OCI-M2 (cell line): ENCODE results near the gene CCDC40.
"Not testable (repeated sequence)": the region's sequence is repeated elsewhere in the genome, so short reads cannot be mapped to it uniquely, and the experiment has no call there.

Experiments used
- DNase-seq: peaks from one replicate; lab custom pipeline; 2025; ENCODE audit not compliant: unreplicated experiment; lab: John Stamatoyannopoulos, UW

CCDC40 gene

GRCh38 chr17:80036715-80037477, 454 bp downstream of the CCDC40 start:
- no peak for DNase-seq

- no peak for DNase-seq
These were observed 7.5 kb downstream of the CCDC40 start for GRCh38 chr17:80043963-80044362.

- no peak for DNase-seq
These were observed 9.3 kb downstream of the CCDC40 start for GRCh38 chr17:80045703-80046102.

GRCh38 chr17:80046709-80047108, 10.3 kb downstream of the CCDC40 start:
- DNase-seq: not testable (repeated sequence)

GRCh38 chr17:80047176-80047575, 10.7 kb downstream of the CCDC40 start:
- no peak for DNase-seq

- no peak for DNase-seq
These were observed 13.5 kb downstream of the CCDC40 start for GRCh38 chr17:80049986-80050385.

DNA sequence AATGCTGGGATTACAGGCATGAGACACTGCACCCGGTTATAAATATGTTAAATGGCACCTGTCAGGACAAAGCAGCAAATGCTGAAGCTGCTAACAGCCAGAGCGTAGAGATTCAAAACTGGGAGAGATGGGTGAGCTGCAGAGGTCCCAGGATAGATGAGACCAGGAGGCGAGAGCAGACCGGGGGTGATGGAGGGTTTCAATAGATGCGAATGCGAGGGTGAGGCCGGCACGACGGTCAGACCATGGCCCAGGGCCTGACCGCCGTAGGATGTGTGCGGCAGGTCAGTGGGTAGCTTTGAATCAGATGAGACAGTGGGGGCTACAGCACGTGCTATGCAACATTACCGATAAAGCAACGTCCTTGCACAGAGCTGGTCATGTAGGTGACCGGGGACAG, 14.3 kb downstream of the CCDC40 start:
- no peak for DNase-seq

GRCh38 chr17:80051681-80052080, 15.2 kb downstream of the CCDC40 start:
- DNase-seq: no peak

DNA sequence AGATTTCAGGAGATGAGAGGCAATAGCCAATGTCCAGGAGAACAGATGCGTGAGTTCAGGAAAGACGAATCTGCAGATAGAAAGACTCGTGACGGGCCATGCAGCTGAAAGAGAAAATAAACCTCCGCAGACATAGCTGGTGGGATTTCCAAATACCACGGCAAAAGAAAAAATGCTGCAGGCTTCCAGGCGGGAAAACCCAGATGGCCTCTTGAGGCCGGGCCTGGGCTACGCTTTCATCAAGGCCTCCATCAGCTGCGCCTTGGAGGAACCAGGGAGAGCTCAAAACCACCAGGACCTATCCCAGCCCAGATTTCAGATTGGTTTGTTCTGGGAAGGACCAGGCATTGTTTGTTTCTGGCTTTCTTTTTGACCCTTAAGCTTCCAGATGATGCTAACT, 16.7 kb downstream of the CCDC40 start:
- no peak for DNase-seq

- DNase-seq: no peak
These were observed 19.2 kb downstream of the CCDC40 start for GRCh38 chr17:80055597-80055996.

DNA sequence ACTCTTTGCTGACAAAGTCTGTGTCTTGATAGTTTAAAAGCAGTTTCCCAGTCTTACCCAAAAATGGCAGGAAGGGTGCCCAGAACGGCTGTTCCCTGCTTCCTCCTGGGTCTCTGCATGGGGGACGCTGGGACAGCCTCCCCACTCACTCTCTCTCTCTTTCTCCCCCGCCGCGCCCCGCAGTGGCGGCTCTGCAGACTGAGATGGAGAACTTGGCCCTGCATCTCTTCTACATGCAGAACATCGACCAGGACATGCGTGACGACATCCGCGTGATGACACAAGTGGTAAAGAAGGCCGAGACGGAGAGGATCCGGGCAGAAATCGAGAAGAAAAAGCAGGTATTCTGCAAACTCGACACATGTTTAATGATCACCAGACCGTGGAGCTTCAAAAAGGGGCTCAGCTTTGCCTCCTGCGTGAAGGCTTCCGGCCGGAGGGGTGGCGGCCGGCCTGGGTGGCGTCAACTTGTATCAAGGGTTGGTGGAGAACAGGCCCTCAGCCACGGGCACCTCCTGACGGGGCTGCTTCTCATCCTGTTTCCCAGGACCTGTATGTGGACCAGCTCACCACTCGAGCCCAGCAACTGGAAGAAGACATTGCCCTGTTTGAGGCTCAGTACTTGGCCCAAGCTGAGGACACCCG, 22.0 kb downstream of the CCDC40 start:
- DNase-seq: no peak

DNA sequence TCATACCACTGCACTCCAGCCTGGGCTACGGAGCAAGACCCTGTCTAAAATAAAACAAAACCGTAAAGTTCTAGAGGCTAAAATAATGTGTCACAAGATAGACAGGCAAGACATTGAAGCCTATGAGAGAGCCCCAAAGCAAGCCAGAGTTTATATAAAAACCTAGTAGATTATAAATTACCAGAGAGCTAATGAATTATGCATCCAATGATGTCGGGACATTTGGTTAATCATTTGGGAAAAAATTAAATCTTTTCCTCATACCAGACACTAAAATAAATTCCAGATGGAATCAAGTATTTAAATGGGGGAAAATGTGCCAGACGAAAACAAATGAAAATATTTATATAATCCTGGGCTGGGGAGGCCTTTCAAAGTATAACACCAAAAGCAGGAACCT, 24.2 kb downstream of the CCDC40 start:
- no peak for DNase-seq

DNA sequence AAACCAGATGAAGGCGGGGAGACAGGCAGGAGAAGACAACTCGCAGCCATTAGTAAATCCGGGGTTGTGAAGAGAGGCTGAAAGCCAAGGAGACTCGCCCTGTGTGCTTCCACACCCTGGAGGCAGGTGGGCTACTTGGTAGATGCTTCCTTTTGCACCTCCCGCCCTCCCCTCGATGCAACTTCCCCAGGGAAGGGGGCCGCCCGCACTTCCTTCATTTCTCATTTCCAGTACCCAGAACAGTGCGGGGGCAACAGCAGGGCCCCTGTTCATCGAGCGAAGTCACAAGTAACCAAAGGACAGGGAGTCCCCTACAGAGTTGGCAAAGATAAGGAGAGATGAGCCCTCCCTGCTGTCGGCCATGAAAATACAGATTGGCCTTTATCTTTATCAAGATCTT, 25.0 kb downstream of the CCDC40 start:
- DNase-seq: no peak

- no peak for DNase-seq
These were observed 27.6 kb downstream of the CCDC40 start for GRCh38 chr17:80063830-80064585.

GRCh38 chr17:80064696-80065095, 28.3 kb downstream of the CCDC40 start:
- DNase-seq: no peak

- no peak for DNase-seq
These were observed 29.2 kb downstream of the CCDC40 start for GRCh38 chr17:80065478-80066170.

DNA sequence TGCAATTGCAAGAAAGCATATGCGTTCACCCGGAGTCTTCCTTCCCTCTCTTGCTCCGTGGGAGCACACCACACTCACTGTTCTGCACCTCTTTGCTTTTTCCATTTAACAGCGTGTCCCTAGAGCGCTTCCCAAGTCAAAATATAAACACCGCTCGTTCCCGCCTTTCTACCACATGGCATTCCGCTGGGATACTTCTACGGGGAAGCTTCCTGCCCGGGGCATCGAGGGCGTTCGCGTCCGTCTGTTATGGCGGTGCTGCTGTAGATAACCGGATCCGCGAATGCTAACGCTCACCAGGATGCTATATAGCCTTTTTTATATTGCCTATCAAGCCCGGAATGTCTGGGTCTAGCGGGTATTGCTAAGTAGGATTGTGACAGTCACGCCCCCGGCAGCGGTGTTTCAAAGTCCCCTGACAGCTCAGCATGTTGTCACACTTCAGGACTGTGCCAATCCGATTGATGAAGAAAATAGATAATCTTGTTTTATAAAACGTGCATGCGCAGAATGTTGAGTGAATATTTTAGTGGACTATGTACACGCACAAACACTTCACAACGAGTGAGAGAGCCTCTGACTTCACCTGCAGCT, 31.0 kb downstream of the CCDC40 start:
- no peak for DNase-seq

DNA sequence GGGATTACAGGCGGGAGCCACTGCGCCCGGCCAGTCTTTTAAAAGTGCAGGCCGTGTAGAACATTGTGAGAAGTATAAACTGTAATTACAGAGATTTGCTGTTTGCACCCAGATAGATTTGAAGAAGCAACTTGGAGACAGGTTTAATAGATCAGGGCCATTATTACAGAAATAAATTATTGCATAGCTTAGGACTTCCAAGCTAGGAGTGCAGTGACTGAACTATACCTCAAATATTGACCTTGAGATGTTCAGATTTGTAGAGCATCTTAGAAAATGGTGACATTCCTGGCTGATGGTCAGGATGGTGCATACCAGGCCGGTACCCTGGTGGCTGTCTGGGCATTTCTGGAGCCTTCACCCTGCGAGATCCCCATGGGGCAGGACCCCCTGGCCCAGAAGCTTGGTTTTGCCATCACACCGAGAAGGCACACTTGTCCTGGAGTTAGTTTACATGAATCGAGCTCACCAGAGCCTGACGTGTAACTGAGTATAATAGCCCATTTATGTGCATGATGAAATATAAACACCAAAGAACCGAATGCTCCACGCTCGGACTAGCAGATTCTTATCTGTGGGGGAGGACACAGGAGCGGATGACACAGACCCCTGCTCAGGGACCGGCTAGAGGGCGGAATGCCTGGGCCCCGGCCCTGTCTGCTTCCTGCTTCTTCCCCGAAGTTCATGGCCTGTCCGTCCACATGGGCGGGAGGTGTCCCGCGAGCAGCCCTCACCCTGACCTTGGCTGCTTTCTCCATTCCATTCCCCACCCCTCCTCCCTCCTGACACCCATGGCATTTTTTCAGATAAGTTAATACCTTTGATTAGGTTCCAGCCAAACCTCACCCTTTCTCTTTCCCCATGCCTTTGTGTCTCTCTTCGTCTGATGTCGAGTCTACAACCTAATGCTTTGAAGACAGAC, 32.1 kb downstream of the CCDC40 start:
- no peak for DNase-seq

DNA sequence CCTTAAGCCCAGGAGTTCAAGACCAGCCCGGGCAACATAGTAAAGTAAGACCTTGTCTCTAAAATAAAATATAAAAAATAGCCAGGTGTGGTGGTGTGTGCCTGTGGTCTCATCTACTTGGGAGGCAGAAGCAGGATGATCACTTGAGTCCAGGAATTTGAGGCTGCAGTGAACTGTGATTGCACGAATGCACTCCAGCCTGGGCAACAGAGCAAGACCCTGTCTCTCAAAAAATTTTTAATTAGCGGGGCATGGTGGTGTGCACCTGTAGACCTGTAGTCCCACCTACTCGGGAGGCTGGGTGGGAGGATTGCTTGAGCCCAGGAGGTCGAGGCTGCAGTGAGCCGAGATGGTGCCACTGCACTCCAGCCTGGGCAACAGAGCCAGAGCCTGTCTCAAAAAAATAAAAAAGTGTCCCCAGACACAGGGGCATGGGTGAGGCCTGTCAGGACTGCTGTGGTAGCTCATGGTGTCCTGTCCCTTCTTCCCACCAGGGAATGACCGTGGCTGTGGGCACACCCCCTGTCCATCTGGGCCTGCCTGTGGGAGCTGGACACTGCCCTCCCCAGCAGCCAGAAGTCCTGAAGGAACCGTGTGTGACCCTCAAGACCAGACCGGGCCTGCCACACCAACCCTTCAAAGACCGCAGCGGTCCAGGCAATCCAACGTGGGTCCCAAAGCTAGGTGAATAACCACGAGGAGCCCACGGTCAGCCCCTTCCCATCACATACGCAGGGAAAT, 34.1 kb downstream of the CCDC40 start:
- DNase-seq: no peak
